Right atrium auricular region (tissue), 2 donors: ENCODE results near the gene C1orf56. TPM values are rescaled to one million over a fixed set of nuclear protein-coding genes. Genes with fewer than 3 reads are reported as not detected.

Experiments
- DNase-seq: peaks from one replicate; pipeline ENCODE4 v3.0.0-alpha.2; 2019; ENCODE audit warnings: low spot score
- H3K27ac ChIP-seq, 2 donors: fragments of 200-600 bp; sonication (generic); 1 replicate in 1 of 2; 2 replicates in 1 of 2; pipeline ENCODE4 v1.5.1; 2016 to 2019
- H3K27me3 ChIP-seq, 2 donors: fragments of 200-600 bp; sonication (generic); one replicate each; pipeline versions ENCODE4 v1.5.1 to v1.6.0; 2017 to 2019
- H3K36me3 ChIP-seq: fragments of 200-600 bp; sonication (generic); one replicate; pipeline ENCODE4 v1.5.1; 2016
- H3K4me1 ChIP-seq, 2 donors: fragments of 200-600 bp; sonication (generic); one replicate each; pipeline versions ENCODE4 v1.5.1 to v1.6.0; 2017 to 2019
- H3K4me3 ChIP-seq, 2 donors: fragments of 200-600 bp; sonication (generic); 1 replicate in 1 of 2; 2 replicates in 1 of 2; pipeline ENCODE4 v1.5.1; 2017 to 2019; ENCODE audit warnings: mild to moderate bottlenecking in 1 of 2, moderate library complexity in 1 of 2
- H3K9me3 ChIP-seq, 2 donors: fragments of 200-600 bp; sonication (generic); one replicate each; pipeline ENCODE4 v1.5.1; 2019
- total RNA-seq, 2 donors: library from RNA; depleted of rRNA; stranded (reverse); fragments of >200 nt; gene quantifications; one replicate each; pipeline ENCODE4 v1.1.0, GENCODE V29; 2016
- TF ChIP-seq, protein P1 (sequence below), 2 donors: fragments of 200-600 bp; sonication (generic); IDR thresholded peaks; one replicate each; pipeline ENCODE4 v1.5.1; 2019; ENCODE audit warnings: antibody characterized with exemption in 2 of 2

Gene C1orf56
- total RNA-seq, 2 donors from 2014 or later, result 8.8 to 16.2 TPM

DNA sequence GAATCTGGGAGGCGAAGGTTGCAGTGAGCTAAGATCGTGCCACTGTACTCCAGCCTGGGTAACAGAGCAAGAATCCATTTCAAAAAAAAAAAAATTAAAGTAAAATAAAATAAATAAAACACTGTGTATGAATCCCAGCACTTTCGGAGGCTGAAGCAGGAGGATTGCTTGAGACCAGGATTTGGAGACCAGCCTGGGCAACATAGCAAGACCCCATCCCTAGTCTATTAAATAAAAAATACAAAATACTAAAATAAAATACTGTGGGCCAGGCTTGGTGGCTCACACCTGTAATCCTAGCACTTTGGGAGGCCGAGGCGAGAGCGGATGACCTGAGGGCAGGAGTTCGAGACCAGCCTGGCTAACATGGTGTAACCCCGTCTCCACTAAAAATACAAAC lies 15.4 kb upstream of the C1orf56 start:
- peaks cover 0 to 7% of the 10 kb centered on the region in 2 donors for H3K4me1 ChIP-seq
- H3K9me3 ChIP-seq, result no peaks in the 10 kb centered on the region
- H3K4me3 ChIP-seq, result no peak overlapping the region
- H3K27ac ChIP-seq, result no peak overlapping the region
- H3K36me3 ChIP-seq, result peaks cover 63% of the 10 kb centered on the region
- no peaks in the 10 kb centered on the region for H3K27me3 ChIP-seq
- DNase-seq, result no peak
- TF ChIP-seq, protein P1, sequence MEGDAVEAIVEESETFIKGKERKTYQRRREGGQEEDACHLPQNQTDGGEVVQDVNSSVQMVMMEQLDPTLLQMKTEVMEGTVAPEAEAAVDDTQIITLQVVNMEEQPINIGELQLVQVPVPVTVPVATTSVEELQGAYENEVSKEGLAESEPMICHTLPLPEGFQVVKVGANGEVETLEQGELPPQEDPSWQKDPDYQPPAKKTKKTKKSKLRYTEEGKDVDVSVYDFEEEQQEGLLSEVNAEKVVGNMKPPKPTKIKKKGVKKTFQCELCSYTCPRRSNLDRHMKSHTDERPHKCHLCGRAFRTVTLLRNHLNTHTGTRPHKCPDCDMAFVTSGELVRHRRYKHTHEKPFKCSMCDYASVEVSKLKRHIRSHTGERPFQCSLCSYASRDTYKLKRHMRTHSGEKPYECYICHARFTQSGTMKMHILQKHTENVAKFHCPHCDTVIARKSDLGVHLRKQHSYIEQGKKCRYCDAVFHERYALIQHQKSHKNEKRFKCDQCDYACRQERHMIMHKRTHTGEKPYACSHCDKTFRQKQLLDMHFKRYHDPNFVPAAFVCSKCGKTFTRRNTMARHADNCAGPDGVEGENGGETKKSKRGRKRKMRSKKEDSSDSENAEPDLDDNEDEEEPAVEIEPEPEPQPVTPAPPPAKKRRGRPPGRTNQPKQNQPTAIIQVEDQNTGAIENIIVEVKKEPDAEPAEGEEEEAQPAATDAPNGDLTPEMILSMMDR (IDR thresholded peaks at IDR 0.05), result no peak

DNA sequence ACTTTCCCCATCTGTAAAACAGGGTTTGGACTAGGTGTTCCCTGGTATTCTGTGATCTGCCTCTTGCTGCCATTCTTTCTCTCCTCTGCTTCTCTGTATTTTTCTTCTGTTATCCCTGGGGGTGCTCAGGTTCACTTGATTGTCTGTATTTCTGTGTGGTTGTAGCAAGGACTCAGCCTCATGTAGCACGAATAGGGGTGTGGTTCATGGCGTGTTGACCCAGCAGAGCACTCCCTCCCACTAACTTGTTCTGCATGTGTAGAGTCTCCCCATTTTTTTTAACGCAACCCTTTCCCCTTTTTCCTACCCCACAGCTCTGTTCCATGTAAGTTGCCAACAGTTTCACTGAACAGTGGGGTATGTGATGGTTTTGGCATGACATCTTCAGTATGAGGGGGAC lies 12.4 kb upstream of the C1orf56 start:
- H3K36me3 ChIP-seq, result peaks cover 44% of the 10 kb centered on the region
- TF ChIP-seq, protein P1 (IDR thresholded peaks at IDR 0.05), result no peak
- peak overlapping the region in 1 of 2 donors; percentile 66 for H3K27ac ChIP-seq

DNA sequence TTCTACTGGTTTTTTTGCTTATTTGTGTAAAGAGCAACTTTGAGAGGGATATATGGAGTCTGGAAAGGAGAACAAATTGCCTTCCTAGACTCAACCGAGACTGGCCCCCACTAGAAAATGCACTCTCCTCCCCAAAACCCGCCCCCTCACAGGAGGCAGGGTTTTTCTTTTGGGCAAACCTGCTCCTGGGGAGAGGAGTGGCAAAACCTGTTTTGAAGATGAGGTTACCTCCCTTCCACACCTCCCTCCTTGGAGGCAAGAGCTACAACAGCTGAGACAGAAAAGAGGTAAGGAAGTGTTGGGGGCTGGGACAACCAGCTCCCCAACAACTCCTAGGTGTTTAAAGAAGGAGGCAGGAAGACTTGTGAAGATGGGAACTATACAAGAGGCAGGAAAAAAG lies 11.2 kb upstream of the C1orf56 start, which contains the start of gene BNIPL:
TSS of gene BNIPL (plus strand) at position 231 of the 400 bp plus-strand sequence. CDS start at position 371, 140 bp downstream.
- TF ChIP-seq, protein P1 (IDR thresholded peaks at IDR 0.05), result no peak
- Histone ChIP-seq H3K27me3 (no peaks in the 10 kb centered on the region), H3K36me3 (peaks cover 32% of the 10 kb centered on the region), H3K9me3 (no peaks in the 10 kb centered on the region), H3K4me3 (no peak within 1 kb of the TSS), H3K27ac (peak within 1 kb of the TSS in 1 of 2 donors; percentile 66), H3K4me1 (peaks cover 0 to 11% of the 10 kb centered on the region in 2 donors)
- DNase-seq, result no peak

More for the DNA sequence above, 12.4 kb upstream of the C1orf56 start:
- H3K9me3 ChIP-seq, result no peaks in the 10 kb centered on the region
- no peak for DNase-seq
- no peaks in the 10 kb centered on the region for H3K27me3 ChIP-seq
- peaks cover 0 to 11% of the 10 kb centered on the region in 2 donors for H3K4me1 ChIP-seq
- H3K4me3 ChIP-seq, result no peak overlapping the region

DNA sequence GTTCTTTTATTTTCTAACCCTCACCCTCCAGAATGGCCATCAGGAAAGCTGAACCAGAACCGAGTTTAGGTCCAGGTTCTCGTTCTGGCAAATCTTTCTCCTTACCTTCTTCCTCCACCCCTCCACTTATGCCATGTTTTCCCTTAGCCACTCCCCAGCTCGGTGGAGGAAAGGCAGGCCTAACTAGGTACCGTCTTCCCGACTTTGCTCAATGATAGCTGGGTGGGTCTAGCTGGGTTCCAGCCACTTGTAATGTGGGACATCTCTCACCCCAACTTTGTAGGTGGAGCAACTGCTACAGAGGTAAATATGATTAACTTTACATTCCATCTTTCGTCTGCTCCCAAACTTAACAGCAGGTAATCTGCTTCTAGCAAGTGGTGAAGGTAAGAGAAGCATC lies 10.5 kb upstream of the C1orf56 start:
- Histone ChIP-seq H3K9me3 (no peaks in the 10 kb centered on the region), H3K27ac (no peak overlapping the region), H3K27me3 (no peaks in the 10 kb centered on the region), H3K36me3 (peaks cover 25% of the 10 kb centered on the region), H3K4me3 (no peak overlapping the region), H3K4me1 (peaks cover 0 to 11% of the 10 kb centered on the region in 2 donors)
- no peak for DNase-seq
- TF ChIP-seq, protein P1 (IDR thresholded peaks at IDR 0.05), result no peak

DNA sequence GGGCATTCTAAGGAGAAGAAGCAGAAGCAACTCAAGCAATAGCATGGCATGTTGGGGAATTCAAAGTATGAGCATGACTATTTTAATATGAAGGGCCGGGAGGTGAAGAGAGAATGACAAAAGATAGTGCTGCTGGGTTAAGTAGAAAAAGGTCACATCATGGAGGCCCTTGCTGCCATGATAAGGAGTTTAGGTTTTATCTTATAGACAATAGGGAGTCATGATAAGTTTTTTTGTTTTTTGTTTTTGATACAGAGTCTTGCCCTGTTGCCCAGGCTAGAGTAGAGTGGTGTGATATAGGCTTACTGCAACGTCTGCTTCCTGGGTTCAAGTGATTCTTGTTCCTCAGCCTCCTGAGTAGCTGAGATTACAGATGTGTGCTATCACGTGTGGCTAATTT lies 8.0 kb upstream of the C1orf56 start:
- no peak overlapping the region for H3K27ac ChIP-seq
- H3K4me3 ChIP-seq, result no peak overlapping the region
- no peak for DNase-seq
- peaks cover 0 to 10% of the 10 kb centered on the region in 2 donors for H3K4me1 ChIP-seq
- peaks cover 17% of the 10 kb centered on the region for H3K36me3 ChIP-seq
- no peaks in the 10 kb centered on the region for H3K27me3 ChIP-seq
- no peaks in the 10 kb centered on the region for H3K9me3 ChIP-seq
- TF ChIP-seq, protein P1 (IDR thresholded peaks at IDR 0.05), result no peak

DNA sequence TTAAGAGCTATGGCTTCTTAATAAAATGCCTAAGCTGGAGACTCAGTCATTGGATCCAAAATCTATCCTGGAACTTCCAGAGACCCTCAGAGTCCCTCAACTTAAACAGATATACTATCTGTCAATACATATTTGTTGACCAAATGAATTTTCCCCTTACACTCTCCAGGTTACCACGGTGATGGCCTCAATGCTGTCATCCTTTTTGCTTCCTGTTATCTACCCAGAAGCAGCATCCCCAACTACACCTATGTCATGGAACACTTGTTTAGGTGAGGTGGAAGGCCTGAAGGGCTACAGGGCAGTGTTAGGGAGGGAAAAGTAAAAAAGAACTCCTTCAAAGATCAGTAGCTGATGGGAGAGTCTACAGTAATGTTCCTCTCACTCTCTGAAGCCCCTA lies 4.4 kb upstream of the C1orf56 start:
- no peak for DNase-seq
- Histone ChIP-seq H3K27me3 (no peaks in the 10 kb centered on the region), H3K4me1 (peaks cover 0 to 11% of the 10 kb centered on the region in 2 donors), H3K9me3 (no peaks in the 10 kb centered on the region), H3K4me3 (no peak overlapping the region), H3K27ac (no peak overlapping the region), H3K36me3 (peaks cover 9% of the 10 kb centered on the region)
- TF ChIP-seq, protein P1 (IDR thresholded peaks at IDR 0.05), result no peak
